GM15510 (cell line): ENCODE results near the gene ANXA4.

Experiments
- POLR2A ChIP-seq: IDR thresholded peaks from 3 replicates; pipeline ENCODE4 v1.6.1; 2011; ENCODE audit warnings: borderline replicate concordance; ENCODE audit not compliant: insufficient read length; ENCODE audit errors: extremely low read depth

The ANXA4 gene

GRCh38 chr2:69716555-69717120 lies 25.3 kb upstream of the ANXA4 start:
- no peak for TF ChIP-seq POLR2A

GRCh38 chr2:69717186-69717585 lies 24.7 kb upstream of the ANXA4 start:
- no peak for TF ChIP-seq POLR2A

- no peak for TF ChIP-seq POLR2A
Observed at GRCh38 chr2:69717861-69718273, 24.1 kb upstream of the ANXA4 start.

GRCh38 chr2:69718338-69718965 lies 23.5 kb upstream of the ANXA4 start:
- TF ChIP-seq POLR2A, result no peak

GRCh38 chr2:69720404-69720803 lies 21.5 kb upstream of the ANXA4 start:
- no peak for TF ChIP-seq POLR2A

- TF ChIP-seq POLR2A, result no peak
Observed at GRCh38 chr2:69721022-69721421, 20.9 kb upstream of the ANXA4 start.

GRCh38 chr2:69723791-69724190 lies 18.1 kb upstream of the ANXA4 start:
- no peak for TF ChIP-seq POLR2A

- TF ChIP-seq POLR2A, result no peak
Observed at GRCh38 chr2:69724540-69725159, 17.3 kb upstream of the ANXA4 start.

- TF ChIP-seq POLR2A, result no peak
Observed at GRCh38 chr2:69725706-69726360, 16.1 kb upstream of the ANXA4 start.

GRCh38 chr2:69729266-69729665 lies 12.7 kb upstream of the ANXA4 start:
- no peak for TF ChIP-seq POLR2A

GRCh38 chr2:69729781-69730180 lies 12.2 kb upstream of the ANXA4 start:
- no peak for TF ChIP-seq POLR2A

- no peak for TF ChIP-seq POLR2A
Observed at GRCh38 chr2:69731147-69731970, 10.6 kb upstream of the ANXA4 start.

GRCh38 chr2:69733342-69734034 lies 8.4 kb upstream of the ANXA4 start:
- no peak for TF ChIP-seq POLR2A

- no peak for TF ChIP-seq POLR2A
Observed at GRCh38 chr2:69734035-69734611, 7.8 kb upstream of the ANXA4 start.

GRCh38 chr2:69734854-69735544 lies 6.9 kb upstream of the ANXA4 start:
- TF ChIP-seq POLR2A, result no peak
